WTC11 (cell line): Measurements from ENCODE around the gene PCGF2. TPM values are rescaled to one million over a fixed set of nuclear protein-coding genes. Genes with fewer than 3 reads are reported as not detected.
A peak's percentile ranks its signal among the peaks of the same experiment; 100 is the strongest.

Source experiments
- ATF1 ChIP-seq: sonication (generic); formaldehyde crosslinking; IDR thresholded peaks from 2 replicates; pipeline ENCODE4 v1.8.1; 2023; ENCODE audit warnings: mild to moderate bottlenecking, moderate library complexity, missing genetic modification reagents
- CBFB ChIP-seq: sonication (generic); formaldehyde crosslinking; IDR thresholded peaks from 2 replicates; pipeline ENCODE4 v1.8.1; 2022; ENCODE audit warnings: mild to moderate bottlenecking, low read depth, missing genetic modification reagents
- CREB1 ChIP-seq: sonication (generic); formaldehyde crosslinking; IDR thresholded peaks from 2 replicates; pipeline ENCODE4 v1.8.0; 2023; ENCODE audit warnings: mild to moderate bottlenecking, missing genetic modification reagents
- ETV6 ChIP-seq: sonication (generic); formaldehyde crosslinking; IDR thresholded peaks from 2 replicates; pipeline ENCODE4 v1.8.1; 2022; ENCODE audit warnings: mild to moderate bottlenecking, missing genetic modification reagents
- FOXK1 ChIP-seq: sonication (generic); formaldehyde crosslinking; IDR thresholded peaks from 2 replicates; pipeline ENCODE4 v1.8.0; 2022; ENCODE audit warnings: mild to moderate bottlenecking, moderate library complexity, missing genetic modification reagents
- GABPB1 ChIP-seq: sonication (generic); formaldehyde crosslinking; IDR thresholded peaks from 2 replicates; pipeline ENCODE4 v1.8.1; 2023; ENCODE audit warnings: mild to moderate bottlenecking, missing genetic modification reagents
- JUN ChIP-seq: sonication (generic); formaldehyde crosslinking; IDR thresholded peaks from 2 replicates; pipeline ENCODE4 v1.8.0; 2023; ENCODE audit warnings: mild to moderate bottlenecking, missing genetic modification reagents
- KAT7 ChIP-seq: sonication (generic); formaldehyde crosslinking; IDR thresholded peaks from 2 replicates; pipeline ENCODE4 v1.8.1; 2023; ENCODE audit warnings: missing genetic modification reagents, mild to moderate bottlenecking, borderline replicate concordance
- MYBL2 ChIP-seq: sonication (generic); formaldehyde crosslinking; IDR thresholded peaks from 2 replicates; pipeline ENCODE4 v1.8.1; 2023; ENCODE audit warnings: mild to moderate bottlenecking, moderate library complexity, missing genetic modification reagents
- NFATC4 ChIP-seq: fragments of 250-450 bp; sonication (Bioruptor Pico); IDR thresholded peaks from 2 replicates; pipeline ENCODE4 v1.9.0; 2021; ENCODE audit warnings: mild to moderate bottlenecking
- RELA ChIP-seq: sonication (generic); formaldehyde crosslinking; IDR thresholded peaks from 2 replicates; pipeline ENCODE4 v1.8.1; 2022; ENCODE audit warnings: missing genetic modification reagents, mild to moderate bottlenecking, borderline replicate concordance
- SP1 ChIP-seq: sonication (generic); formaldehyde crosslinking; conservative IDR thresholded peaks from 2 replicates; pipeline ENCODE4 v1.8.1; 2022; ENCODE audit warnings: missing genetic modification reagents
- ZNF416 ChIP-seq: fragments of 250-450 bp; sonication (Bioruptor Pico); IDR thresholded peaks from 2 replicates; pipeline ENCODE4 v1.9.0; 2021; ENCODE audit warnings: mild to moderate bottlenecking, inconsistent platforms
- total RNA-seq: library from RNA; stranded (reverse); gene quantifications from 3 replicates; pipeline ENCODE4 v1.2.3, GENCODE V29; 2021
- TF ChIP-seq, protein P1 (sequence below): sonication (generic); formaldehyde crosslinking; IDR thresholded peaks from 2 replicates; pipeline ENCODE4 v1.8.0; 2022; ENCODE audit warnings: missing genetic modification reagents
- TF ChIP-seq, protein P2 (sequence below): fragments of 250-450 bp; sonication (Bioruptor Pico); IDR thresholded peaks from 2 replicates; pipeline ENCODE4 v1.9.0; 2021; ENCODE audit warnings: moderate library complexity, mild to moderate bottlenecking, inconsistent platforms, borderline replicate concordance
- TF ChIP-seq, protein P3 (sequence below): sonication (generic); formaldehyde crosslinking; IDR thresholded peaks from 2 replicates; pipeline ENCODE4 v1.8.0; 2023; ENCODE audit warnings: mild to moderate bottlenecking, missing genetic modification reagents
- TF ChIP-seq, protein P4 (sequence below): fragments of 250-450 bp; sonication (Bioruptor Pico); conservative IDR thresholded peaks from 2 replicates; pipeline ENCODE4 v1.9.0; 2021; ENCODE audit warnings: mild to moderate bottlenecking
- TF ChIP-seq, protein P5 (sequence below): fragments of 250-450 bp; sonication (Bioruptor Pico); IDR thresholded peaks from 2 replicates; pipeline ENCODE4 v1.9.0; 2021; ENCODE audit warnings: mild to moderate bottlenecking
- TF ChIP-seq, protein P6 (sequence below): sonication (generic); formaldehyde crosslinking; IDR thresholded peaks from 2 replicates; pipeline ENCODE4 v1.8.0; 2022; ENCODE audit warnings: mild to moderate bottlenecking, missing genetic modification reagents
- TF ChIP-seq, protein P7 (sequence below): fragments of 200-600 bp; IDR thresholded peaks from 2 replicates; pipeline ENCODE4 v1.8.0; 2022; ENCODE audit warnings: antibody characterized with exemption

The PCGF2 gene
- total RNA-seq, 1 experiment from 2014 or later, result 104 TPM

DNA sequence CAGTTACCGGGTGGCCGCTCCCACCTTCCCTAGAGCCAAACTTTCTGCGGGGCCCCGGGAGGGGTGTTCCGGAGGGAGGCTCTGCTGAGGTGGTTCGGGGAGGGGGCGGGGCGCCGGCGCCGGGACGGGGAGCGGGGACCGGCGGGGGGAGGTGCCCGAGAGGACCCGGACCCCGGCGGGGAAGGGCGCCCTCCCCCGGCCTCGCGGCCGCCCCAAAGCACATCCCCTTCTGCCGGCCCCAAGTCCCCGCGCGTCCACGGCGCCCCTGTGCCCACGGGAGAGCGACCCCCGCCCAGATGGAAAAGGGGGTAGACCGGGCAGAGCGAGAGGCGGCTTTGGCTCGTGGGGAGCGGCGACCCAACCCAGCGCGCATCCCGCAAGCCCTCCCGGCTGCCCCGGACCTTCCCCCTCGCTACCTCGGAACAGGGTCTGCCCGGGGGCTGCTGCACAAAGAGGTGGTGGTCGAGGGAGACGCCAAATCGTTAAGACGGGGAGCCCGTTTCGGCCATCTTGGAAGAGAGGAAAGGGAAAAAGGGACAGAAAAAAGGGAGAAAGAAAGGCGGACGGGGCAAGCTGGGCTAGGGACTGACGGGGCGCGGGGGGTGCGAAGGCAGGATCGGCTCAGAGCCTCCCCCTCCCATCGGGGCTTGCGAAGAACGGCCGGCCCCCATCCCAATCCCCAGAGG lies 530 bp downstream of the PCGF2 start (continued):
- TF ChIP-seq, protein P1, sequence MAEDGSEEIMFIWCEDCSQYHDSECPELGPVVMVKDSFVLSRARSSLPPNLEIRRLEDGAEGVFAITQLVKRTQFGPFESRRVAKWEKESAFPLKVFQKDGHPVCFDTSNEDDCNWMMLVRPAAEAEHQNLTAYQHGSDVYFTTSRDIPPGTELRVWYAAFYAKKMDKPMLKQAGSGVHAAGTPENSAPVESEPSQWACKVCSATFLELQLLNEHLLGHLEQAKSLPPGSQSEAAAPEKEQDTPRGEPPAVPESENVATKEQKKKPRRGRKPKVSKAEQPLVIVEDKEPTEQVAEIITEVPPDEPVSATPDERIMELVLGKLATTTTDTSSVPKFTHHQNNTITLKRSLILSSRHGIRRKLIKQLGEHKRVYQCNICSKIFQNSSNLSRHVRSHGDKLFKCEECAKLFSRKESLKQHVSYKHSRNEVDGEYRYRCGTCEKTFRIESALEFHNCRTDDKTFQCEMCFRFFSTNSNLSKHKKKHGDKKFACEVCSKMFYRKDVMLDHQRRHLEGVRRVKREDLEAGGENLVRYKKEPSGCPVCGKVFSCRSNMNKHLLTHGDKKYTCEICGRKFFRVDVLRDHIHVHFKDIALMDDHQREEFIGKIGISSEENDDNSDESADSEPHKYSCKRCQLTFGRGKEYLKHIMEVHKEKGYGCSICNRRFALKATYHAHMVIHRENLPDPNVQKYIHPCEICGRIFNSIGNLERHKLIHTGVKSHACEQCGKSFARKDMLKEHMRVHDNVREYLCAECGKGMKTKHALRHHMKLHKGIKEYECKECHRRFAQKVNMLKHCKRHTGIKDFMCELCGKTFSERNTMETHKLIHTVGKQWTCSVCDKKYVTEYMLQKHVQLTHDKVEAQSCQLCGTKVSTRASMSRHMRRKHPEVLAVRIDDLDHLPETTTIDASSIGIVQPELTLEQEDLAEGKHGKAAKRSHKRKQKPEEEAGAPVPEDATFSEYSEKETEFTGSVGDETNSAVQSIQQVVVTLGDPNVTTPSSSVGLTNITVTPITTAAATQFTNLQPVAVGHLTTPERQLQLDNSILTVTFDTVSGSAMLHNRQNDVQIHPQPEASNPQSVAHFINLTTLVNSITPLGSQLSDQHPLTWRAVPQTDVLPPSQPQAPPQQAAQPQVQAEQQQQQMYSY (CRISPR knock-in tag), result no peak
- TF ChIP-seq CBFB (CRISPR knock-in tag) (no peak), ATF1 (CRISPR knock-in tag) (no peak), ETV6 (peak; percentile 17; the same call in 1 of the 2 replicates), JUN (CRISPR knock-in tag) (no peak), RELA (no peak), MYBL2 (peak; percentile 61; the same call in 1 of the 2 replicates), NFATC4 (no peak), GABPB1 (no peak), KAT7 (CRISPR knock-in tag) (peak; percentile 33; the same call in 1 of the 2 replicates), CREB1 (CRISPR knock-in tag) (no peak), SP1 (CRISPR knock-in tag) (peak; percentile 20; the same call in 1 of the 2 replicates), ZNF416 (CRISPR knock-in tag) (no peak), FOXK1 (CRISPR knock-in tag) (0 out of 2 replicates have a peak, but pooled peaks have one; percentile 14)
- TF ChIP-seq, protein P2, sequence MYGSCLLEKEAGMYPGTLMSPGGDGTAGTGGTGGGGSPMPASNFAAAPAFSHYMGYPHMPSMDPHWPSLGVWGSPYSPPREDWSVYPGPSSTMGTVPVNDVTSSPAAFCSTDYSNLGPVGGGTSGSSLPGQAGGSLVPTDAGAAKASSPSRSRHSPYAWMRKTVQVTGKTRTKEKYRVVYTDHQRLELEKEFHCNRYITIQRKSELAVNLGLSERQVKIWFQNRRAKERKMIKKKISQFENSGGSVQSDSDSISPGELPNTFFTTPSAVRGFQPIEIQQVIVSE (CRISPR knock-in tag), result no peak
- TF ChIP-seq, protein P3, sequence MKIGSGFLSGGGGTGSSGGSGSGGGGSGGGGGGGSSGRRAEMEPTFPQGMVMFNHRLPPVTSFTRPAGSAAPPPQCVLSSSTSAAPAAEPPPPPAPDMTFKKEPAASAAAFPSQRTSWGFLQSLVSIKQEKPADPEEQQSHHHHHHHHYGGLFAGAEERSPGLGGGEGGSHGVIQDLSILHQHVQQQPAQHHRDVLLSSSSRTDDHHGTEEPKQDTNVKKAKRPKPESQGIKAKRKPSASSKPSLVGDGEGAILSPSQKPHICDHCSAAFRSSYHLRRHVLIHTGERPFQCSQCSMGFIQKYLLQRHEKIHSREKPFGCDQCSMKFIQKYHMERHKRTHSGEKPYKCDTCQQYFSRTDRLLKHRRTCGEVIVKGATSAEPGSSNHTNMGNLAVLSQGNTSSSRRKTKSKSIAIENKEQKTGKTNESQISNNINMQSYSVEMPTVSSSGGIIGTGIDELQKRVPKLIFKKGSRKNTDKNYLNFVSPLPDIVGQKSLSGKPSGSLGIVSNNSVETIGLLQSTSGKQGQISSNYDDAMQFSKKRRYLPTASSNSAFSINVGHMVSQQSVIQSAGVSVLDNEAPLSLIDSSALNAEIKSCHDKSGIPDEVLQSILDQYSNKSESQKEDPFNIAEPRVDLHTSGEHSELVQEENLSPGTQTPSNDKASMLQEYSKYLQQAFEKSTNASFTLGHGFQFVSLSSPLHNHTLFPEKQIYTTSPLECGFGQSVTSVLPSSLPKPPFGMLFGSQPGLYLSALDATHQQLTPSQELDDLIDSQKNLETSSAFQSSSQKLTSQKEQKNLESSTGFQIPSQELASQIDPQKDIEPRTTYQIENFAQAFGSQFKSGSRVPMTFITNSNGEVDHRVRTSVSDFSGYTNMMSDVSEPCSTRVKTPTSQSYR (CRISPR knock-in tag), result 0 out of 2 replicates have a peak, but pooled peaks have one; percentile 19
- TF ChIP-seq, protein P4, sequence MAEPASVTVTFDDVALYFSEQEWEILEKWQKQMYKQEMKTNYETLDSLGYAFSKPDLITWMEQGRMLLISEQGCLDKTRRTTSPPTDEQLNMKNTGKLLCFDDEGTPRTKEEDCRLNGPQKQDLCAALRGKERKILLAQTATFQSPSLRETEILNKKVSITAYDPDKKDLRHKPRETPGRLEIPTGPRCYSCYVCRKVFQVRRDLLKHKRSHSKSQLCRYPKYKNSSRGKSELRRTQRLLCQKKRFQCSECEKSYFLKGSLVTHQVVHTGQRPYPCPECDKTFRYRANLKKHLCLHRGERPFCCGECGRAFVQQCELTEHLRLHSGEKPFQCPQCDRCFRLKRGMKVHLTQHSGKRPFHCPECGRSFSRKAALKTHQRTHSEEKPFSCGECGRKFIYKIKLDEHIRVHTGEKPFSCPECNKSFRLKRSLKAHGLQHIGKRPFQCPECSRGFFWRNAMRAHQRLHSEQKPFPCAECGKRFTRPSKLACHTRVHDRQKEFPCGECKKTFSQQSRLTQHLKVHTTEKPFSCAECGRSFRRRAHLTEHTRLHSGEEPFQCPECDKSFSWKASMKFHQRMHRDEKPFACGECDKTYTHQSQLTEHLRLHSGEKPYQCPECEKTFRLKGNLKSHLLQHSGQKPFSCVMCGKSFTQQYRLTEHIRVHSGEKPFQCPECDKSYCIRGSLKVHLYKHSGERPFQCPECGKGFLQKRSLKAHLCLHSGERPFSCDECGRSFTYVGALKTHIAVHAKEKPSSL, result no peak
- TF ChIP-seq, protein P5, sequence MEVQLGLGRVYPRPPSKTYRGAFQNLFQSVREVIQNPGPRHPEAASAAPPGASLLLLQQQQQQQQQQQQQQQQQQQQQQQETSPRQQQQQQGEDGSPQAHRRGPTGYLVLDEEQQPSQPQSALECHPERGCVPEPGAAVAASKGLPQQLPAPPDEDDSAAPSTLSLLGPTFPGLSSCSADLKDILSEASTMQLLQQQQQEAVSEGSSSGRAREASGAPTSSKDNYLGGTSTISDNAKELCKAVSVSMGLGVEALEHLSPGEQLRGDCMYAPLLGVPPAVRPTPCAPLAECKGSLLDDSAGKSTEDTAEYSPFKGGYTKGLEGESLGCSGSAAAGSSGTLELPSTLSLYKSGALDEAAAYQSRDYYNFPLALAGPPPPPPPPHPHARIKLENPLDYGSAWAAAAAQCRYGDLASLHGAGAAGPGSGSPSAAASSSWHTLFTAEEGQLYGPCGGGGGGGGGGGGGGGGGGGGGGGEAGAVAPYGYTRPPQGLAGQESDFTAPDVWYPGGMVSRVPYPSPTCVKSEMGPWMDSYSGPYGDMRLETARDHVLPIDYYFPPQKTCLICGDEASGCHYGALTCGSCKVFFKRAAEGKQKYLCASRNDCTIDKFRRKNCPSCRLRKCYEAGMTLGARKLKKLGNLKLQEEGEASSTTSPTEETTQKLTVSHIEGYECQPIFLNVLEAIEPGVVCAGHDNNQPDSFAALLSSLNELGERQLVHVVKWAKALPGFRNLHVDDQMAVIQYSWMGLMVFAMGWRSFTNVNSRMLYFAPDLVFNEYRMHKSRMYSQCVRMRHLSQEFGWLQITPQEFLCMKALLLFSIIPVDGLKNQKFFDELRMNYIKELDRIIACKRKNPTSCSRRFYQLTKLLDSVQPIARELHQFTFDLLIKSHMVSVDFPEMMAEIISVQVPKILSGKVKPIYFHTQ (CRISPR knock-in tag), result no peak
- TF ChIP-seq, protein P6, sequence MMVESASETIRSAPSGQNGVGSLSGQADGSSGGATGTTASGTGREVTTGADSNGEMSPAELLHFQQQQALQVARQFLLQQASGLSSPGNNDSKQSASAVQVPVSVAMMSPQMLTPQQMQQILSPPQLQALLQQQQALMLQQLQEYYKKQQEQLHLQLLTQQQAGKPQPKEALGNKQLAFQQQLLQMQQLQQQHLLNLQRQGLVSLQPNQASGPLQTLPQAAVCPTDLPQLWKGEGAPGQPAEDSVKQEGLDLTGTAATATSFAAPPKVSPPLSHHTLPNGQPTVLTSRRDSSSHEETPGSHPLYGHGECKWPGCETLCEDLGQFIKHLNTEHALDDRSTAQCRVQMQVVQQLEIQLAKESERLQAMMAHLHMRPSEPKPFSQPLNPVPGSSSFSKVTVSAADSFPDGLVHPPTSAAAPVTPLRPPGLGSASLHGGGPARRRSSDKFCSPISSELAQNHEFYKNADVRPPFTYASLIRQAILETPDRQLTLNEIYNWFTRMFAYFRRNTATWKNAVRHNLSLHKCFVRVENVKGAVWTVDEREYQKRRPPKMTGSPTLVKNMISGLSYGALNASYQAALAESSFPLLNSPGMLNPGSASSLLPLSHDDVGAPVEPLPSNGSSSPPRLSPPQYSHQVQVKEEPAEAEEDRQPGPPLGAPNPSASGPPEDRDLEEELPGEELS (CRISPR knock-in tag), result 0 out of 2 replicates have a peak, but pooled peaks have one; percentile 15
- TF ChIP-seq, protein P7, sequence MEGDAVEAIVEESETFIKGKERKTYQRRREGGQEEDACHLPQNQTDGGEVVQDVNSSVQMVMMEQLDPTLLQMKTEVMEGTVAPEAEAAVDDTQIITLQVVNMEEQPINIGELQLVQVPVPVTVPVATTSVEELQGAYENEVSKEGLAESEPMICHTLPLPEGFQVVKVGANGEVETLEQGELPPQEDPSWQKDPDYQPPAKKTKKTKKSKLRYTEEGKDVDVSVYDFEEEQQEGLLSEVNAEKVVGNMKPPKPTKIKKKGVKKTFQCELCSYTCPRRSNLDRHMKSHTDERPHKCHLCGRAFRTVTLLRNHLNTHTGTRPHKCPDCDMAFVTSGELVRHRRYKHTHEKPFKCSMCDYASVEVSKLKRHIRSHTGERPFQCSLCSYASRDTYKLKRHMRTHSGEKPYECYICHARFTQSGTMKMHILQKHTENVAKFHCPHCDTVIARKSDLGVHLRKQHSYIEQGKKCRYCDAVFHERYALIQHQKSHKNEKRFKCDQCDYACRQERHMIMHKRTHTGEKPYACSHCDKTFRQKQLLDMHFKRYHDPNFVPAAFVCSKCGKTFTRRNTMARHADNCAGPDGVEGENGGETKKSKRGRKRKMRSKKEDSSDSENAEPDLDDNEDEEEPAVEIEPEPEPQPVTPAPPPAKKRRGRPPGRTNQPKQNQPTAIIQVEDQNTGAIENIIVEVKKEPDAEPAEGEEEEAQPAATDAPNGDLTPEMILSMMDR, result no peak
